ENCODE results near the gene SPTBN1.

- TF ChIP-seq CTCF (IDR thresholded peaks at IDR 0.05; ENCODE audit: low read length) (no peak), EZH2 (IDR thresholded peaks at IDR 0.05; ENCODE audit: borderline replicate concordance, low read length) (no peak)
These were observed 9.0 kb downstream of the SPTBN1 start for GRCh38 chr2:54465143-54465542.

All from OCI-LY1 (cell line).